K562 (cell line): ENCODE results near the gene SYT8. TPM values are rescaled to one million over a fixed set of nuclear protein-coding genes. Genes with fewer than 3 reads are reported as not detected.

Experiments used
- ATF3 ChIP-seq, 2 experiments: fragments of 450-650 bp in 1 of 2; sonication (generic) in 1 of 2; formaldehyde crosslinking in 1 of 2; IDR thresholded peaks in 1 of 2; conservative IDR thresholded peaks in 1 of 2; 2 replicates each; pipeline versions ENCODE4 v1.6.1 to v1.8.1; 2016 to 2023; ENCODE audit warnings: mild to moderate bottlenecking in 2 of 2, moderate library complexity in 2 of 2, inconsistent platforms in 1 of 2, missing genetic modification reagents in 1 of 2
- ATF7 ChIP-seq: fragments of 450-650 bp; IDR thresholded peaks from 2 replicates; pipeline ENCODE4 v1.7.1; 2014; ENCODE audit warnings: mild to moderate bottlenecking, moderate library complexity
- CREB1 ChIP-seq, 2 experiments: sonication (generic) in 1 of 2; formaldehyde crosslinking in 1 of 2; IDR thresholded peaks; 2 replicates each; pipeline versions ENCODE4 v1.6.1 to v1.8.0; 2012 to 2022; ENCODE audit warnings: inconsistent platforms in 1 of 2, mild to moderate bottlenecking in 1 of 2, missing genetic modification reagents in 1 of 2, moderate library complexity in 1 of 2
- CTBP1 ChIP-seq: fragments of 450-650 bp; IDR thresholded peaks from 2 replicates; pipeline ENCODE4 v1.6.1; 2016; ENCODE audit warnings: borderline replicate concordance
- DMBX1 ChIP-seq: fragments of 250-450 bp; sonication (Bioruptor Pico); IDR thresholded peaks from 2 replicates; pipeline ENCODE4 v1.8.0; 2022; ENCODE audit warnings: inconsistent platforms, mild to moderate bottlenecking, moderate library complexity, borderline replicate concordance
- FOXA3 ChIP-seq, 2 experiments: fragments of 450-650 bp in 1 of 2; sonication (generic) in 1 of 2; formaldehyde crosslinking; IDR thresholded peaks in 1 of 2; conservative IDR thresholded peaks in 1 of 2; 2 replicates each; pipeline versions ENCODE4 v1.4.0 to v1.8.0; 2020 to 2022; ENCODE audit warnings: mild to moderate bottlenecking in 2 of 2, missing genetic modification reagents in 1 of 2
- KDM5B ChIP-seq: fragments of 200-600 bp; sonication (generic); IDR thresholded peaks from 2 replicates; pipeline ENCODE4 v1.6.1; 2012; ENCODE audit warnings: low read depth, mild to moderate bottlenecking, moderate library complexity, low read length, control low read depth, inconsistent platforms; ENCODE audit not compliant: insufficient replicate concordance
- MTA3 ChIP-seq: fragments of 450-650 bp; formaldehyde crosslinking; IDR thresholded peaks from 2 replicates; pipeline ENCODE4 v1.6.1; 2017; ENCODE audit warnings: mild to moderate bottlenecking, borderline replicate concordance
- NEUROD1 ChIP-seq: fragments of 150-350 bp; IDR thresholded peaks from 2 replicates; pipeline ENCODE4 v1.6.1; 2014; ENCODE audit warnings: borderline replicate concordance, low read length, low read depth; ENCODE audit not compliant: partially characterized antibody
- NFIC ChIP-seq: fragments of 450-650 bp; IDR thresholded peaks from 2 replicates; pipeline ENCODE4 v1.6.1; 2017; ENCODE audit warnings: mild to moderate bottlenecking, inconsistent platforms
- PHF20 ChIP-seq: fragments of 450-650 bp; IDR thresholded peaks from 2 replicates; pipeline ENCODE4 v1.6.1; 2018; ENCODE audit not compliant: partially characterized antibody
- STAT6 ChIP-seq: sonication (generic); formaldehyde crosslinking; IDR thresholded peaks from 2 replicates; pipeline ENCODE4 v1.8.1; 2023; ENCODE audit warnings: mild to moderate bottlenecking, missing genetic modification reagents
- TEAD4 ChIP-seq, 2 experiments: sonication (generic) in 1 of 2; formaldehyde crosslinking in 1 of 2; IDR thresholded peaks; 2 replicates each; pipeline versions ENCODE4 v1.6.1 to v1.8.0; 2012 to 2022; ENCODE audit warnings: borderline replicate concordance in 1 of 2, inconsistent platforms in 1 of 2, low read length in 1 of 2, mild to moderate bottlenecking in 1 of 2, missing genetic modification reagents in 1 of 2
- ZBTB11 ChIP-seq, 3 experiments: fragments of 200-800 bp in 1 of 3; fragments of 250-450 bp in 1 of 3; fragments of 450-650 bp in 1 of 3; sonication (Bioruptor Pico) in 1 of 3; sonication (Bioruptor generic) in 1 of 3; formaldehyde crosslinking in 1 of 3; IDR thresholded peaks; 2 replicates each; pipeline versions ENCODE4 v1.6.1 to v1.8.0; 2016 to 2022; ENCODE audit warnings: mild to moderate bottlenecking in 2 of 3, missing genetic modification characterization in 2 of 3, missing compliant biosample characterization in 1 of 3, moderate library complexity in 1 of 3
- ZBTB17 ChIP-seq: fragments of 450-650 bp; formaldehyde crosslinking; IDR thresholded peaks from 2 replicates; pipeline ENCODE4 v1.4.0; 2020; ENCODE audit warnings: mild to moderate bottlenecking
- ZC3H4 ChIP-seq: sonication (generic); formaldehyde crosslinking; IDR thresholded peaks from 2 replicates; pipeline ENCODE4 v1.9.0; 2021; ENCODE audit warnings: missing genetic modification reagents, borderline replicate concordance
- polyA plus RNA-seq, 8 experiments: library from polyadenylated mRNA; depleted of rRNA in 4 of 8; stranded (reverse) in 5 of 8; unstranded in 3 of 8; fragments of >200 nt; fragmentation: Nextera tagmentation in 2 of 8; fragmentation: Illumina TruSeq in 1 of 8; extraction: Ambion mirVana in 2 of 8; extraction: Trizol in 1 of 8; gene quantifications; 2 replicates each; pipeline versions ENCODE4 v1.2.1 to v1.2.3, GENCODE V29; 2011 to 2014; ENCODE audit warnings: inconsistent platforms in 1 of 8, missing spikeins in 1 of 8
- total RNA-seq, 7 experiments: library from RNA; depleted of rRNA in 6 of 7; stranded (reverse); fragments of >200 nt in 6 of 7; fragmentation: Illumina TruSeq in 2 of 7; extraction: Trizol in 2 of 7; gene quantifications; 2 replicates each; pipeline versions ENCODE4 v1.2.1 to v1.2.3, GENCODE V29; 2011 to 2021; ENCODE audit warnings: low replicate concordance in 1 of 7

Gene SYT8
- total and polyA plus RNA-seq, 9 of the 15 experiments (the other 6 are each of a cell fraction or from before 2014, with no cell fraction given) = not detected

GRCh38 chr11:1844221-1845094 is 9.7 kb downstream of the SYT8 start (continued):
- TF ChIP-seq MTA3 (peak; percentile 77; the same call in 1 of the 2 replicates), ATF7 (peak; percentile 57), DMBX1 (CRISPR knock-in tag) (0 out of 2 replicates have a peak, but pooled peaks have one; percentile 55), NFIC (peak; percentile 68), TEAD4 (IDR thresholded peaks at IDR 0.05; ENCODE audit: low read length) (peak; percentile 83), TEAD4 (CRISPR knock-in tag; IDR thresholded peaks at IDR 0.05; ENCODE audit: borderline replicate concordance) (no peak), ZC3H4 (no peak), STAT6 (0 out of 2 replicates have a peak, but pooled peaks have one; percentile 39), NEUROD1 (peak; percentile 46), CTBP1 (peak; percentile 92), CREB1 (IDR thresholded peaks at IDR 0.05) (peak; percentile 72), CREB1 (CRISPR knock-in tag; IDR thresholded peaks at IDR 0.05) (peak; percentile 61), ATF3 (IDR thresholded peaks at IDR 0.05) (peak; percentile 60; the same call in 1 of the 2 replicates), ATF3 (CRISPR knock-in tag; conservative IDR thresholded peaks at IDR 0.05) (no peak), FOXA3 (CRISPR knock-in tag; conservative IDR thresholded peaks at IDR 0.05 in 1 of 2, IDR thresholded peaks at IDR 0.05 in 1 of 2) (peak in 1 of 2 experiments; percentile 19; a peak in 1 of 4 replicates), ZBTB17 (peak; percentile 65; the same call in 1 of the 2 replicates), KDM5B (no peak), ZBTB11 (CRISPR knock-in tag; IDR thresholded peaks at IDR 0.05) (peak in 1 of 3 experiments; percentile 50; a peak in 1 of 6 replicates), PHF20 (peak; percentile 52)
